Measurements from ENCODE around the gene KDM8.

GRCh38 chr16:27211026-27211425 is 7.7 kb downstream of the KDM8 start:
- TF ChIP-seq ELF1 (IDR thresholded peaks at IDR 0.05): no peak
- TF ChIP-seq POLR2AphosphoS5 (IDR thresholded peaks at IDR 0.05; ENCODE audit: low read depth, low read length): no peak
- TF ChIP-seq CTCF (IDR thresholded peaks at IDR 0.05): no peak
- TF ChIP-seq RXRA (IDR thresholded peaks at IDR 0.05; ENCODE audit: borderline replicate concordance, low read depth): no peak
- TF ChIP-seq JUND (IDR thresholded peaks at IDR 0.05): no peak
